Endothelial cell (in vitro differentiated cells): ENCODE data around the gene B4GALNT3. TPM values are rescaled to one million over a fixed set of nuclear protein-coding genes. Genes with fewer than 3 reads are reported as not detected.
A peak's percentile ranks its signal among the peaks of the same experiment; 100 is the strongest.

Experiments used
- DNase-seq: peaks from one replicate; pipeline ENCODE4 v3.0.0; 2021; ENCODE audit warnings: low spot score
- H3K27ac Mint-ChIP-seq: one replicate; pipeline ENCODE4 v1.8.0; 2021; ENCODE audit warnings: mixed read lengths, inconsistent platforms; ENCODE audit not compliant: unreplicated experiment
- H3K27me3 Mint-ChIP-seq: one replicate; pipeline ENCODE4 v1.8.0; 2021; ENCODE audit warnings: mild to moderate bottlenecking, moderate library complexity, mixed read lengths, inconsistent platforms; ENCODE audit not compliant: unreplicated experiment
- H3K36me3 Mint-ChIP-seq: one replicate; pipeline ENCODE4 v1.8.0; 2021; ENCODE audit warnings: mild to moderate bottlenecking, low read depth, mixed read lengths, inconsistent platforms; ENCODE audit not compliant: unreplicated experiment
- H3K4me1 Mint-ChIP-seq: one replicate; pipeline ENCODE4 v1.8.0; 2021; ENCODE audit warnings: mild to moderate bottlenecking, mixed read lengths, inconsistent platforms; ENCODE audit not compliant: unreplicated experiment
- H3K4me3 Mint-ChIP-seq: one replicate; pipeline ENCODE4 v1.8.0; 2021; ENCODE audit warnings: mild to moderate bottlenecking, mixed read lengths, inconsistent platforms; ENCODE audit not compliant: unreplicated experiment
- H3K9me3 Mint-ChIP-seq: one replicate; pipeline ENCODE4 v1.8.0; 2021; ENCODE audit warnings: mixed read lengths, inconsistent platforms; ENCODE audit not compliant: unreplicated experiment
- total RNA-seq: library from RNA; stranded (reverse); fragmentation: NEBNext Ultra II Directional; extraction: Animal tissue kit (Norgen Biotek cat#: 25700); gene quantifications from one replicate; pipeline ENCODE4 v1.2.1, GENCODE V29; 2021; ENCODE audit not compliant: unreplicated experiment
- TF ChIP-seq, protein P1 (sequence below): fragments of 200-600 bp; sonication (generic); IDR thresholded peaks from one replicate; pipeline ENCODE4 v1.5.0; 2021; ENCODE audit warnings: antibody characterized with exemption; ENCODE audit not compliant: unreplicated experiment

B4GALNT3 gene
- total RNA-seq, 1 donor from 2014 or later, result 4.2 TPM

DNA sequence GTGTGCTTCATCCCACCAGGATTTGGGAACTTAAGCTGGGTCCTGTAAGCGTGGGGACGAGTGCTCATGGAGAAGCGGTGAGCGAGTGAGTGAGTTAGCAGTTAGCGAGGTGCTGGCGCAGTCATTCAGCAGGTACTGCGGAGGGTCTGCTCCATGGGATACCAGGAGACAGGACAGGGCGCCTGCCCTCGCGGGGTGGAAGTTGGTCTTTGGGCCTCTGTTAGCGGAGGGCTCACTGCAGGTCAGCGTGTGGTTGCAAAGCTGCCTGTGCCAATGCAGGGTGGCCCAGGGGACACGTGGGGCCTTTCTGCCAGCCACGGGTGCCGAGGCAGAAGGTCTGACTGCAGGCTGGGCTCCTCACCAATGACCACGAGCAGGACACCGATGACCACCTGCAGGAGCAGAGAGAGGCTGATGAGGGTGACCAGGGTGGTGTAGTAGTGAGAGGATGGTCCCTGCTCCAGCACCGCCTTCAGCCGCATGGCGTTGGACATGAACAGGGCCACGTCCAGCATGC, 105.9 kb downstream of the B4GALNT3 start:
- no peak overlapping the region for H3K4me3 Mint-ChIP-seq
- DNase-seq, result no peak
- H3K36me3 Mint-ChIP-seq, result no peaks in the 10 kb centered on the region
- H3K4me1 Mint-ChIP-seq, result peaks cover 12% of the 10 kb centered on the region
- no peak overlapping the region for H3K27ac Mint-ChIP-seq
- H3K9me3 Mint-ChIP-seq, result no peaks in the 10 kb centered on the region
- TF ChIP-seq, protein P1, sequence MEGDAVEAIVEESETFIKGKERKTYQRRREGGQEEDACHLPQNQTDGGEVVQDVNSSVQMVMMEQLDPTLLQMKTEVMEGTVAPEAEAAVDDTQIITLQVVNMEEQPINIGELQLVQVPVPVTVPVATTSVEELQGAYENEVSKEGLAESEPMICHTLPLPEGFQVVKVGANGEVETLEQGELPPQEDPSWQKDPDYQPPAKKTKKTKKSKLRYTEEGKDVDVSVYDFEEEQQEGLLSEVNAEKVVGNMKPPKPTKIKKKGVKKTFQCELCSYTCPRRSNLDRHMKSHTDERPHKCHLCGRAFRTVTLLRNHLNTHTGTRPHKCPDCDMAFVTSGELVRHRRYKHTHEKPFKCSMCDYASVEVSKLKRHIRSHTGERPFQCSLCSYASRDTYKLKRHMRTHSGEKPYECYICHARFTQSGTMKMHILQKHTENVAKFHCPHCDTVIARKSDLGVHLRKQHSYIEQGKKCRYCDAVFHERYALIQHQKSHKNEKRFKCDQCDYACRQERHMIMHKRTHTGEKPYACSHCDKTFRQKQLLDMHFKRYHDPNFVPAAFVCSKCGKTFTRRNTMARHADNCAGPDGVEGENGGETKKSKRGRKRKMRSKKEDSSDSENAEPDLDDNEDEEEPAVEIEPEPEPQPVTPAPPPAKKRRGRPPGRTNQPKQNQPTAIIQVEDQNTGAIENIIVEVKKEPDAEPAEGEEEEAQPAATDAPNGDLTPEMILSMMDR, result no peak
- H3K27me3 Mint-ChIP-seq, result peaks cover 3% of the 10 kb centered on the region

DNA sequence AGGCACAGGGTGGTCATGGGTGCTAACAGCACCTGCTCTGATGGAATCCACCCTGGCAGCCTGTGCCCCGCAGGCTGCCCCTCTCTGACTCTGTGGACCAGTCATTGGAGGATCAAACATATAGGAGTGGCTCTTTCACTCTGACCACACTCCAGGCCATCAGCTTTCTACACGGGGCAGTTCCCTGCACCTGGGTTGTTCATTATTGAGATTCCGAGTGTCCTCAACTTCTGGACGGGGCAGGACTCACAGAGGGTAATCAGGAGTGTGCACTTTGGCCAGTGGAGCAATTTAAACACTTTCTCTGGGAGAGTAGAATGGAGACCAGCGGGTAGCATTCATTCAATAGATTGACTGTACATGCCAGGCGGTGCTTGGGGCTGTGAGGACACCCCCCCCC, 108.7 kb downstream of the B4GALNT3 start:
- H3K27ac Mint-ChIP-seq, result no peak overlapping the region
- peaks cover 7% of the 10 kb centered on the region for H3K27me3 Mint-ChIP-seq
- no peak overlapping the region for H3K4me3 Mint-ChIP-seq
- peaks cover 2% of the 10 kb centered on the region for H3K4me1 Mint-ChIP-seq
- H3K36me3 Mint-ChIP-seq, result no peaks in the 10 kb centered on the region
- TF ChIP-seq, protein P1, result no peak
- no peak for DNase-seq
- no peaks in the 10 kb centered on the region for H3K9me3 Mint-ChIP-seq

DNA sequence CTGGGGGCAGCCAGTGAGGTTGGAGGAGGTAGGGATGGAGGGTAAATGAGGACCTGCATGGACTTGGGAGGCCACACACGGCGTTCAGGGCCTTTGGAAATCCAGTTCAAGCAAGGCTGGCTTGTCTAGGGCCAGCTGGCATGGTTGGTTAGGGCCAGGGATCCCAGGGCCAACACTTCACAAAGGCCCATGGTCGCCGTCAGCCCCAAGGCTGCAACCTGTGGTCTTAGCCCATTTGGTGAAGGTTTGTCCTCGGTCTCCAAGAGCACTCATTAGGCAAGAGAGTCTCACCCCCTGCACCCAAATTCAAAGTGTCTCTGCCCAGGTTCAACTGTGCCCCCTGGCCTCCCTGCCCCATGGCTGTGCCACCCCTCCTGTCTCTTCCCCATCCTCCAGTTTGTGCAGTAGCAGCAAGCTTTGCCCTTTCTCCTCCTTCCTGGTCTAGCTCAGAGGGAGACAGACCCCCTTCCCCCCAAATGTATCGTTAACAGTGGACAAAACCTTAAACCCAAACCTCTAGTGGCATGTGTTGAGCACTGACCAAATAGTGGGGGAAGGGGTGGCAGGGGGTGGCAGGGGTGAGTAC, 109.4 kb downstream of the B4GALNT3 start:
- no peak for DNase-seq
- TF ChIP-seq, protein P1, result no peak
- Mint-ChIP-seq H3K9me3 (no peaks in the 10 kb centered on the region), H3K27me3 (peaks cover 8% of the 10 kb centered on the region), H3K36me3 (no peaks in the 10 kb centered on the region), H3K4me1 (peaks cover 2% of the 10 kb centered on the region), H3K27ac (no peak overlapping the region), H3K4me3 (no peak overlapping the region)

DNA sequence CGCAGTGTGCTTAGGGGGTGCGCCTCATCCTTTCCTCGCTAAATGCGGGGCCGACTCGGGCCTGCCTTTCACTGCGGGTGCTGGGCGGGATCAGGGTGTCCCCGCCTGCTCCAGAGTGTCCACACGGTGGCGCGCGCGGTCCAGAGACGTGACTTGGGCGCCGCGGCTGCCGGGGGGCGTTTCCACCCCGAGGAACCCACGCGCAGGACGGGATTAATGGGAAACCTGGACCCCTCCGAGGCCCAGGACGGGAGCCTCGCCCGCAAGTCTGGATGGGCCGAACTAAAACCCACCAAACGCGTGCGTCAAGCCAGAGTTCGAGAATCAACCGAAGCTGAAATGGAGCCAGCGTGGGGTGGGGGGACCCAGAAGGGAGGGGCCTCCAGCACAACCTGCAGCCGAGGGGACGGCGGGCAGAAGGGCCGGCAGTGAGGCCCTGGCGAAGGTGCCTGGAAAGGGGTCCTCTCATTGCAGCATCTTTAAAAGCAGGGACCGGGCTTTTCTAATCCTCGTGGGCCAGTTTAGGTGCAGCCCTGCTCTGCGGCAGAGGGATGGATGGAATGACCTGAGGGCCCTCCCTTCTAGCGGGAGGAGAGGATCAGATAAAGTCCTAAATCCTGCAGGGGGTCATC, 110.2 kb downstream of the B4GALNT3 start:
- Mint-ChIP-seq H3K9me3 (no peaks in the 10 kb centered on the region), H3K4me3 (peak overlapping the region; percentile 81), H3K27ac (no peak overlapping the region), H3K36me3 (no peaks in the 10 kb centered on the region), H3K27me3 (peaks cover 8% of the 10 kb centered on the region), H3K4me1 (peaks cover 2% of the 10 kb centered on the region)
- peak; percentile 93 for DNase-seq
- TF ChIP-seq, protein P1, result peak; percentile 84

DNA sequence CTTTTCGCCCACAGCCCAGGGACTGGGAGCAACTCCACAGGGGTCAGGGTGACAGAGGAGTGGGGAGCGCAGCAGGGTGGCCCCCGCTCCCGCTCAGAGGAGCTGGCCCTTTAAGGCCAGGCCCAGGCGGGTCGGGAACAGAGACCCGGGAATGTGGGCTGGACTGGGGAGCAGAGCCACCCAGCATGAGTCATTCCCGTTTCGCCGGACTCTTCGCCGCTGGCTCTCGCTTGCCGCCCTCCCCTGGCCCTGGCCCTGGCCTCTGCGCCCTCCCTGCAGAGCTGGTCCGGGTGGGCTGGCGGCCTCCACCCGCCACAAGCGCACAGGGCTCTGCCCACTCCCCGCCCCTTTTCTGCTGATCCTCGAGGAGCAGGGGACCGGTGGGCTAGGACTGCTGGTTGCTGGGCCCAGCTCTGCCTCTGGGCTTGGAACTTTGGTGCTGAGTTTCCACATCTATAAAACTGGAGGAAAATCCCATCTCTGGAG, 110.7 kb downstream of the B4GALNT3 start:
- Mint-ChIP-seq H3K4me1 (peaks cover 2% of the 10 kb centered on the region), H3K4me3 (peak overlapping the region; percentile 47), H3K27me3 (peaks cover 10% of the 10 kb centered on the region), H3K27ac (no peak overlapping the region), H3K9me3 (no peaks in the 10 kb centered on the region), H3K36me3 (no peaks in the 10 kb centered on the region)
- TF ChIP-seq, protein P1, result no peak
- DNase-seq, result peak; percentile 58
